Right lobe of liver (tissue), 6 donors: Measurements from ENCODE around the gene WDR54. TPM values are rescaled to one million over a fixed set of nuclear protein-coding genes. Genes with fewer than 3 reads are reported as not detected.
"Not testable (repeated sequence)": the region's sequence is repeated elsewhere in the genome, so short reads cannot be mapped to it uniquely, and the experiment has no call there.

Experiments
- ATAC-seq, 4 donors: fragments of 200-7000 bp; cut with Tn5 transposase; one replicate each; pipeline ENCODE4 v1.9.1; 2020; ENCODE audit warnings: mild to moderate bottlenecking in 4 of 4, moderate library complexity in 4 of 4
- DNase-seq, 3 donors: peaks; one replicate each; pipeline ENCODE4 v3.0.0-alpha.2; 2020
- H3K27ac ChIP-seq, 3 donors: fragments of 200-600 bp; one replicate each; pipeline ENCODE4 v1.8.0; 2022
- H3K27me3 ChIP-seq, 2 donors: fragments of 200-600 bp; one replicate each; pipeline ENCODE4 v1.8.0; 2022
- H3K36me3 ChIP-seq, 4 donors: fragments of 200-600 bp; sonication (generic) in 1 of 4; one replicate each; pipeline versions ENCODE4 v1.5.1 to v1.8.0; 2017 to 2022; ENCODE audit warnings: control low read depth in 1 of 4
- H3K4me1 ChIP-seq, 4 donors: fragments of 200-600 bp; sonication (generic) in 1 of 4; one replicate each; pipeline versions ENCODE4 v1.5.1 to v1.8.0; 2017 to 2022; ENCODE audit warnings: control low read depth in 1 of 4
- H3K4me3 ChIP-seq, 3 donors: fragments of 200-600 bp; one replicate each; pipeline ENCODE4 v1.8.0; 2022
- H3K9me3 ChIP-seq, 4 donors: fragments of 200-600 bp; sonication (generic) in 1 of 4; one replicate each; pipeline versions ENCODE4 v1.5.1 to v1.8.0; 2017 to 2022; ENCODE audit warnings: control low read depth in 1 of 4
- CTCF ChIP-seq, 4 donors: fragments of 200-600 bp in 3 of 4; fragments of 450-650 bp in 1 of 4; IDR thresholded peaks; one replicate each; pipeline versions ENCODE4 v1.5.1 to v1.8.0; 2016 to 2022; ENCODE audit warnings: antibody characterized with exemption in 4 of 4, mild to moderate bottlenecking in 2 of 4
- POLR2A ChIP-seq: fragments of 450-650 bp; IDR thresholded peaks from one replicate; pipeline ENCODE4 v1.6.1; 2017; ENCODE audit warnings: antibody characterized with exemption, mild to moderate bottlenecking
- whole genome bisulfite sequencing: methylation state at CpG from one replicate; pipeline ENCODE4 v1.1.6; 2018; ENCODE audit warnings: low coverage, low lambda C conversion rate; ENCODE audit not compliant: insufficient coverage; ENCODE audit errors: missing lambda C conversion rate; 5-methylcytosine and 5-hydroxymethylcytosine counted together
- intact Hi-C, 2 donors: fragments of 100-400 bp; cut with DNase I; formaldehyde crosslinking; loops; one replicate each; pipeline versions ENCODE4 v1.11.2 to v1.14.1; 2022
- total RNA-seq, 6 experiments: library from RNA; depleted of rRNA in 2 of 6; stranded (reverse); fragments of >200 nt in 2 of 6; fragmentation: NEBNext Ultra II Directional in 3 of 6; extraction: Animal tissue kit (Norgen Biotek cat#: 25700) in 3 of 6; gene quantifications; one replicate each; pipeline versions ENCODE4 v1.1.0 to v1.2.4, GENCODE V29; 2016 to 2023
- donor health status: DM: no; HTN: yes; CAD: no.
- donor health status: DM: no; HTN: no; CAD: no.
- donor health status: DM: no; HTN: no; CAD: no.
- donor health status: DM: no; HTN: yes; CAD: no.
- donor health status: DM: no; HTN: yes; CAD: no.

WDR54 gene
- total RNA-seq, 6 experiments from 2014 or later = 1.6 to 5.3 (median 2.2) TPM

GRCh38 chr2:74461187-74462053, 39.9 kb downstream of the WDR54 start:
- Histone ChIP-seq H3K4me3 (no peak overlapping the region), H3K27ac (no peak overlapping the region), H3K9me3 (no peaks in the 10 kb centered on the region), H3K4me1 (peaks cover 0 to 25% (median 4%) of the 10 kb centered on the region in 4 donors), H3K36me3 (peaks cover 0 to 11% (median 0%) of the 10 kb centered on the region in 4 donors), H3K27me3 (no peaks in the 10 kb centered on the region)
- DNase-seq = no peak
- no peak for ATAC-seq
- intact Hi-C loops = no loop called here
- no peak for TF ChIP-seq POLR2A
- peak in 1 of 4 donors; percentile 13 for TF ChIP-seq CTCF (IDR thresholded peaks at IDR 0.05)
- 100% methylated on average over 7 of the region's 27 CpGs for WGBS

- Histone ChIP-seq H3K9me3 (no peaks in the 10 kb centered on the region), H3K4me3 (no peak overlapping the region), H3K4me1 (peaks cover 0 to 19% (median 0%) of the 10 kb centered on the region in 4 donors), H3K27me3 (no peaks in the 10 kb centered on the region), H3K36me3 (peaks cover 0 to 11% (median 0%) of the 10 kb centered on the region in 4 donors), H3K27ac (no peak overlapping the region)
- no peak for TF ChIP-seq CTCF (IDR thresholded peaks at IDR 0.05)
- no peak for TF ChIP-seq POLR2A
- DNase-seq (no peak), ATAC-seq (no peak)
- WGBS = 100% methylated on average over 2 of the region's 20 CpGs
- intact Hi-C loops = no loop called here
Measured at GRCh38 chr2:74462054-74462785, 40.7 kb downstream of the WDR54 start.

- 93% methylated on average over 4 of the region's 4 CpGs for WGBS
- peaks cover 0 to 19% (median 0%) of the 10 kb centered on the region in 4 donors for H3K4me1 ChIP-seq
- no peaks in the 10 kb centered on the region for H3K9me3 ChIP-seq
- intact Hi-C loops = no loop called here
- no peak overlapping the region for H3K27ac ChIP-seq
- no peaks in the 10 kb centered on the region for H3K27me3 ChIP-seq
- no peak overlapping the region for H3K4me3 ChIP-seq
- DNase-seq = no peak
- TF ChIP-seq CTCF (IDR thresholded peaks at IDR 0.05) (no peak), POLR2A (no peak)
- ATAC-seq = no peak
- H3K36me3 ChIP-seq = peaks cover 0 to 11% (median 0%) of the 10 kb centered on the region in 4 donors
Measured at GRCh38 chr2:74462786-74463105, 41.2 kb downstream of the WDR54 start.

- peak overlapping the region; percentile 72 to 80 (median 76) for H3K27ac ChIP-seq
- no peaks in the 10 kb centered on the region for H3K9me3 ChIP-seq
- intact Hi-C loops = no loop called here
- H3K36me3 ChIP-seq = peaks cover 0 to 11% (median 0%) of the 10 kb centered on the region in 4 donors
- peaks cover 0 to 13% (median 0%) of the 10 kb centered on the region in 4 donors for H3K4me1 ChIP-seq
- peak overlapping the region; percentile 99 for H3K4me3 ChIP-seq
- no peak for DNase-seq
- ATAC-seq = peak in 2 of 4 donors; percentile 0 to 2
- 0% methylated on average over 1 of the region's 13 CpGs for WGBS
- no peaks in the 10 kb centered on the region for H3K27me3 ChIP-seq
- TF ChIP-seq POLR2A = no peak
- no peak for TF ChIP-seq CTCF (IDR thresholded peaks at IDR 0.05)
Measured at GRCh38 chr2:74464406-74464805, 42.9 kb downstream of the WDR54 start.

- intact Hi-C loops, H3K9me3 ChIP-seq, DNase-seq, H3K4me3 ChIP-seq, ATAC-seq, H3K27me3 ChIP-seq, H3K27ac ChIP-seq: not testable (repeated sequence)
- 92% methylated on average over 4 of the region's 12 CpGs for WGBS
- Histone ChIP-seq H3K36me3 (peaks cover 0 to 16% (median 5%) of the 10 kb centered on the region in 4 donors), H3K4me1 (peaks cover 0 to 21% (median 5%) of the 10 kb centered on the region in 4 donors)
Measured at GRCh38 chr2:74470742-74471141, 49.2 kb downstream of the WDR54 start.
